Natural killer cell (primary cell): ENCODE data around the gene KIF5B. TPM values are rescaled to one million over a fixed set of nuclear protein-coding genes. Genes with fewer than 3 reads are reported as not detected.

Experiments used
- ATAC-seq, 3 donors: fragments of 150-1000 bp in 2 of 3; fragments of 200-7000 bp in 1 of 3; cut with Tn5 transposase; 1 replicate in 1 of 3; 2 replicates in 2 of 3; pipeline ENCODE4 v1.10.0; 2021; ENCODE audit warnings: mild to moderate bottlenecking in 2 of 3, moderate library complexity in 2 of 3
- DNase-seq, 2 donors: peaks; one replicate each; pipeline versions ENCODE4 v3.0.0 to v3.0.0-alpha.2; 2013 to 2021; ENCODE audit warnings: mixed read lengths in 1 of 2
- H3K27ac ChIP-seq: one replicate; pipeline ENCODE4 v1.5.1; 2013; ENCODE audit warnings: mild to moderate bottlenecking, low read length
- H3K27me3 ChIP-seq: one replicate; pipeline ENCODE4 v1.6.1; 2013; ENCODE audit warnings: low read length; ENCODE audit not compliant: control insufficient read depth, insufficient read depth
- H3K36me3 ChIP-seq: one replicate; pipeline ENCODE4 v1.6.1; 2013; ENCODE audit warnings: low read length; ENCODE audit not compliant: control insufficient read depth, insufficient read depth
- H3K4me1 ChIP-seq: one replicate; pipeline ENCODE4 v1.6.1; 2013; ENCODE audit warnings: low read length; ENCODE audit not compliant: control insufficient read depth, insufficient read depth
- H3K4me3 ChIP-seq: one replicate; pipeline ENCODE4 v1.5.1; 2013; ENCODE audit warnings: low read length
- H3K9me3 ChIP-seq: one replicate; pipeline ENCODE4 v1.6.1; 2013; ENCODE audit warnings: low read length; ENCODE audit not compliant: control insufficient read depth, insufficient read depth
- H3K27ac Mint-ChIP-seq, 2 donors: one replicate each; pipeline ENCODE4 v1.8.0; 2022; ENCODE audit warnings: mild to moderate bottlenecking in 2 of 2, mixed read lengths in 2 of 2, moderate library complexity in 1 of 2
- H3K27me3 Mint-ChIP-seq, 2 donors: one replicate each; pipeline ENCODE4 v1.8.0; 2022; ENCODE audit warnings: low read depth in 2 of 2, mixed read lengths in 2 of 2
- H3K36me3 Mint-ChIP-seq: one replicate; pipeline ENCODE4 v1.8.0; 2022; ENCODE audit warnings: mixed read lengths
- H3K4me1 Mint-ChIP-seq, 2 donors: one replicate each; pipeline ENCODE4 v1.8.0; 2022; ENCODE audit warnings: mixed read lengths in 2 of 2
- H3K4me3 Mint-ChIP-seq: one replicate; pipeline ENCODE4 v1.8.0; 2022; ENCODE audit warnings: mild to moderate bottlenecking, moderate library complexity, mixed read lengths
- H3K9me3 Mint-ChIP-seq, 2 donors: one replicate each; pipeline ENCODE4 v1.8.0; 2022; ENCODE audit warnings: mixed read lengths in 2 of 2
- WGBS: methylation state at CpG from one replicate; pipeline ENCODE4 v1.1.7; 2013; ENCODE audit warnings: missing lambda C conversion rate; ENCODE audit not compliant: insufficient coverage; 5-methylcytosine and 5-hydroxymethylcytosine counted together
- intact Hi-C: fragments of 100-400 bp; cut with micrococcal nuclease; formaldehyde crosslinking; loops from one replicate; pipeline ENCODE4 v1.14.2; 2022
- total RNA-seq, 4 donors: library from RNA; stranded (reverse); fragments of 120-200 nt in 1 of 4; gene quantifications; one replicate each; pipeline versions ENCODE4 v1.2.3 to v1.2.4, GENCODE V29; 2013 to 2022
- TF ChIP-seq, protein P1 (sequence below): fragments of 200-600 bp; IDR thresholded peaks from one replicate; pipeline ENCODE4 v1.8.0; 2022; ENCODE audit warnings: antibody characterized with exemption

Gene KIF5B
- total RNA-seq, 3 donors from 2014 or later (not counting 1 experiment from before 2014, with no cell fraction given): 51.0 to 64.2 (median 61.1) TPM

DNA sequence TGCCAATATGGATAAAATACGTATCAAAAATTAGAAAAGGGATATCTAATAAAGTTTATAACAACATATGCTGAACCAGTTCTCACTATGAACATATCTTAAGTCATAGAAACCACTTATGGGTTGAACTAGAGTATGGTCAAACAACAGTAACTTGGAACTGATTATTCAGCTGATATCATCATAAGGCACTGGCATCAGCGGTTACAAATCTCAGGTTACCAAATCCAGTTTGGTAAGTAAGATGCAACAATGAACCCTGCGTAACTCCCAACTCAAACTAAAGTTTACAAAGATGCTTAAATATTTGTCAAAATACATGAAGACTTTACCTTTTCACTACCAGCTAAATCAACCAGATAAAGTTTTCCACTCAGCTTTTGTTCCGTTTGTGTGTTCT is 19.3 kb downstream of the KIF5B start:
- no peak overlapping the region for H3K27ac ChIP-seq
- H3K9me3 Mint-ChIP-seq: no peaks in the 10 kb centered on the region

DNA sequence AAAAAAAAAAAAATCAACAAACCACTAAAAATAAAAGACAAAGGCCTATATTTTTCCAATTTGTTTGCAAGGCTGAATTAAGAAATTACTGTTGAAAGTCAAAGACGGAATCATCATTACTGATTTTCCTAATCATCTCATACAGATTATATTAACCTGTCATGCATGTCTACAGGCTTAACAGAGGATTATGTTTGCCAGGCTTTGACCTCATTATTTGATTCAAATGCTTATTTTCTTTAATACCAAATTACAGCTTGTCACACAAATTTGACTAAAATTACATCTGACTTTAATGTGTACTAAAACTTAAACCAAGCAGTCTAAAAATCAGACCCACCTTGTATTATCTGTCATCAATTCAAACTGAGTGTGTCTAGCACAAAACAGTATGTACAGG is 21.2 kb downstream of the KIF5B start:
- no peak for ATAC-seq
- Mint-ChIP-seq H3K4me1 (peaks cover 5 to 16% of the 10 kb centered on the region in 2 donors), H3K4me3 (no peak overlapping the region), H3K36me3 (peaks cover 31% of the 10 kb centered on the region), H3K9me3 (no peaks in the 10 kb centered on the region), H3K27ac (peak overlapping the region in 1 of 2 donors; percentile 6), H3K27me3 (no peaks in the 10 kb centered on the region)
- Histone ChIP-seq H3K27me3 (no peaks in the 10 kb centered on the region), H3K4me1 (no peaks in the 10 kb centered on the region), H3K27ac (no peak overlapping the region), H3K9me3 (no peaks in the 10 kb centered on the region), H3K4me3 (no peak overlapping the region), H3K36me3 (peaks cover 92% of the 10 kb centered on the region)
- WGBS: 93% methylated on average over 1 of the region's 1 CpG
- intact Hi-C loops: no loop called here
- TF ChIP-seq, protein P1, sequence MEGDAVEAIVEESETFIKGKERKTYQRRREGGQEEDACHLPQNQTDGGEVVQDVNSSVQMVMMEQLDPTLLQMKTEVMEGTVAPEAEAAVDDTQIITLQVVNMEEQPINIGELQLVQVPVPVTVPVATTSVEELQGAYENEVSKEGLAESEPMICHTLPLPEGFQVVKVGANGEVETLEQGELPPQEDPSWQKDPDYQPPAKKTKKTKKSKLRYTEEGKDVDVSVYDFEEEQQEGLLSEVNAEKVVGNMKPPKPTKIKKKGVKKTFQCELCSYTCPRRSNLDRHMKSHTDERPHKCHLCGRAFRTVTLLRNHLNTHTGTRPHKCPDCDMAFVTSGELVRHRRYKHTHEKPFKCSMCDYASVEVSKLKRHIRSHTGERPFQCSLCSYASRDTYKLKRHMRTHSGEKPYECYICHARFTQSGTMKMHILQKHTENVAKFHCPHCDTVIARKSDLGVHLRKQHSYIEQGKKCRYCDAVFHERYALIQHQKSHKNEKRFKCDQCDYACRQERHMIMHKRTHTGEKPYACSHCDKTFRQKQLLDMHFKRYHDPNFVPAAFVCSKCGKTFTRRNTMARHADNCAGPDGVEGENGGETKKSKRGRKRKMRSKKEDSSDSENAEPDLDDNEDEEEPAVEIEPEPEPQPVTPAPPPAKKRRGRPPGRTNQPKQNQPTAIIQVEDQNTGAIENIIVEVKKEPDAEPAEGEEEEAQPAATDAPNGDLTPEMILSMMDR: no peak
- no peak for DNase-seq

More for the DNA sequence above, 19.3 kb downstream of the KIF5B start:
- Mint-ChIP-seq H3K27me3 (no peaks in the 10 kb centered on the region), H3K4me3 (no peak overlapping the region), H3K27ac (no peak overlapping the region), H3K4me1 (peaks cover 16 to 22% of the 10 kb centered on the region in 2 donors), H3K36me3 (peaks cover 24% of the 10 kb centered on the region)
- Histone ChIP-seq H3K4me1 (peaks cover 2% of the 10 kb centered on the region), H3K27me3 (no peaks in the 10 kb centered on the region), H3K4me3 (no peak overlapping the region), H3K36me3 (peaks cover 79% of the 10 kb centered on the region), H3K9me3 (no peaks in the 10 kb centered on the region)
- intact Hi-C loops: no loop called here
- 96% methylated on average over 2 of the region's 4 CpGs for WGBS
- TF ChIP-seq, protein P1: no peak
- ATAC-seq (no peak), DNase-seq (no peak)

DNA sequence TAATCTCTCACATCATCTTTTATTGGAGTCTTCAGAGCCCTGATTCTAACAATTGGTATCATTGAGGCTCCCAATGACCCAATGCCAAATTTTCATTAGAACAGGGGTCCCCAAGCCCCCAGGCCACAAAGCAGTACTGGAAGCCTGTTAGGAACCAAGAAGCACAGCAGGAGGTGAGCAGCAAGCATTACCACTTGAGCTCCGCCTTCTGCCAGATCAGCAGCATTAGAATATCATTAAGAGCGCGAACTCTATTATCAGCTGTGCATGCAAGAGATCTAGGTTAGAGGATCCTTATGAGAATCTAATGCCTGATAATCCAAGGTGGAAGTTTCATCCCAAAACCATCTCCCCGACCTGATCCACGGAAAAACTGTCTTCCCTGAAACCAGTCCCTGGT is 23.1 kb downstream of the KIF5B start:
- WGBS: 95% methylated on average over 5 of the region's 5 CpGs
- H3K27me3 Mint-ChIP-seq: no peaks in the 10 kb centered on the region

More for the DNA sequence above, 23.1 kb downstream of the KIF5B start:
- peaks cover 9 to 17% of the 10 kb centered on the region in 2 donors for H3K4me1 Mint-ChIP-seq
- ATAC-seq (no peak), DNase-seq (no peak)
- no peaks in the 10 kb centered on the region for H3K9me3 Mint-ChIP-seq
- no peaks in the 10 kb centered on the region for H3K4me1 ChIP-seq
- H3K4me3 Mint-ChIP-seq: no peak overlapping the region
- no peaks in the 10 kb centered on the region for H3K27me3 ChIP-seq
- no peak overlapping the region for H3K4me3 ChIP-seq
- H3K27ac Mint-ChIP-seq: no peak overlapping the region
- H3K9me3 ChIP-seq: no peaks in the 10 kb centered on the region
- H3K36me3 Mint-ChIP-seq: peaks cover 41% of the 10 kb centered on the region
- H3K36me3 ChIP-seq: peaks cover 92% of the 10 kb centered on the region
- TF ChIP-seq, protein P1: no peak
- no peak overlapping the region for H3K27ac ChIP-seq
- intact Hi-C loops: no loop called here
